GM18907 (cell line): ENCODE results near the gene TRAPPC3L.
"Not testable (repeated sequence)": the region's sequence is repeated elsewhere in the genome, so short reads cannot be mapped to it uniquely, and the experiment has no call there.

Experiments
- ATAC-seq: cut with Tn5 transposase; IDR thresholded peaks from one replicate; pipeline ENCODE4 v1.9.1; 2021; ENCODE audit warnings: mild to moderate bottlenecking, moderate library complexity; ENCODE audit not compliant: unreplicated experiment

Gene TRAPPC3L

GRCh38 chr6:116515141-116515540 lies 30.3 kb downstream of the TRAPPC3L start:
- no peak for ATAC-seq

- no peak for ATAC-seq
These were observed 31.4 kb downstream of the TRAPPC3L start for GRCh38 chr6:116514111-116514510.

- no peak for ATAC-seq
These were observed 32.1 kb downstream of the TRAPPC3L start for GRCh38 chr6:116513224-116513875.

GRCh38 chr6:116512734-116513133 lies 32.8 kb downstream of the TRAPPC3L start:
- no peak for ATAC-seq

GRCh38 chr6:116512111-116512559 lies 33.3 kb downstream of the TRAPPC3L start:
- peak; percentile 70 for ATAC-seq

GRCh38 chr6:116511424-116512110 lies 33.9 kb downstream of the TRAPPC3L start, which contains the start of gene CALHM5:
CALHM5 (plus strand) TSS chr6:116511639; CDS start chr6:116511697, 58 bp downstream.
- ATAC-seq: no peak

- ATAC-seq: no peak
These were observed 37.0 kb downstream of the TRAPPC3L start for GRCh38 chr6:116508527-116508926.

- ATAC-seq: no peak
These were observed 38.2 kb downstream of the TRAPPC3L start for GRCh38 chr6:116507324-116507723.

- no peak for ATAC-seq
These were observed 44.5 kb downstream of the TRAPPC3L start for GRCh38 chr6:116500969-116501433.

GRCh38 chr6:116497113-116497676 lies 48.3 kb downstream of the TRAPPC3L start:
- no peak for ATAC-seq

- not testable (repeated sequence) for ATAC-seq
These were observed 50.3 kb downstream of the TRAPPC3L start for GRCh38 chr6:116495161-116495560.

- ATAC-seq: no peak
These were observed 53.0 kb downstream of the TRAPPC3L start for GRCh38 chr6:116492331-116493067.

- ATAC-seq: no peak
These were observed 53.7 kb downstream of the TRAPPC3L start for GRCh38 chr6:116491610-116492330.

- ATAC-seq: no peak
These were observed 59.8 kb downstream of the TRAPPC3L start for GRCh38 chr6:116485559-116486184.

- no peak for ATAC-seq
These were observed 61.9 kb downstream of the TRAPPC3L start for GRCh38 chr6:116483616-116484015.

- ATAC-seq: no peak
These were observed 62.7 kb downstream of the TRAPPC3L start for GRCh38 chr6:116482780-116483179.

- ATAC-seq: peak; percentile 100
These were observed 69.3 kb downstream of the TRAPPC3L start for GRCh38 chr6:116476002-116476678.

- no peak for ATAC-seq
These were observed 70.3 kb downstream of the TRAPPC3L start for GRCh38 chr6:116475141-116475540.

- no peak for ATAC-seq
These were observed 72.8 kb downstream of the TRAPPC3L start for GRCh38 chr6:116472706-116473105.
